AG09319 (cell line): ENCODE results near the gene PARP15.
"Not testable (repeated sequence)": the region's sequence is repeated elsewhere in the genome, so short reads cannot be mapped to it uniquely, and the experiment has no call there.

Experiments
- DNase-seq: peaks from one replicate; pipeline ENCODE4 v3.0.0-alpha.2; 2010; ENCODE audit warnings: low read depth; ENCODE audit errors: extremely low read depth
- CTCF ChIP-seq: IDR thresholded peaks from 2 replicates; pipeline ENCODE4 v1.5.1; 2011; ENCODE audit warnings: low read depth, mild to moderate bottlenecking, inconsistent platforms, low read length, moderate library complexity

The PARP15 gene

GRCh38 chr3:122628567-122628966, 51.1 kb downstream of the PARP15 start:
- no peak for TF ChIP-seq CTCF

GRCh38 chr3:122629763-122630162, 52.3 kb downstream of the PARP15 start:
- DNase-seq: no peak

More at GRCh38 chr3:122628567-122628966, 51.1 kb downstream of the PARP15 start:
- DNase-seq: no peak

GRCh38 chr3:122635789-122636188, 58.3 kb downstream of the PARP15 start:
- no peak for DNase-seq
- TF ChIP-seq CTCF: no peak

More at GRCh38 chr3:122629763-122630162, 52.3 kb downstream of the PARP15 start:
- no peak for TF ChIP-seq CTCF

GRCh38 chr3:122636697-122637096, 59.2 kb downstream of the PARP15 start:
- TF ChIP-seq CTCF: no peak
- no peak for DNase-seq

GRCh38 chr3:122640437-122640999, 63.1 kb downstream of the PARP15 start:
- DNase-seq: no peak
- TF ChIP-seq CTCF: no peak

GRCh38 chr3:122642935-122643334, 65.5 kb downstream of the PARP15 start:
- no peak for TF ChIP-seq CTCF
- no peak for DNase-seq

- TF ChIP-seq CTCF: no peak
- DNase-seq: no peak
These were observed 68.9 kb downstream of the PARP15 start for GRCh38 chr3:122646146-122646988.

- DNase-seq: not testable (repeated sequence)
These were observed 73.9 kb downstream of the PARP15 start for GRCh38 chr3:122651233-122651907.

- DNase-seq: not testable (repeated sequence)
These were observed 74.5 kb downstream of the PARP15 start for GRCh38 chr3:122651962-122652361.

- DNase-seq: not testable (repeated sequence)
These were observed 80.9 kb downstream of the PARP15 start for GRCh38 chr3:122658336-122658735.
